22Rv1 (cell line): Measurements from ENCODE around the gene F2R.

Experiments used
- ZFX ChIP-seq: fragments of 450-650 bp; IDR thresholded peaks from 2 replicates; pipeline ENCODE4 v1.6.1; 2017; ENCODE audit warnings: antibody characterized with exemption, borderline replicate concordance
- TF ChIP-seq, protein P1 (sequence below): fragments of 450-650 bp; IDR thresholded peaks from 2 replicates; pipeline ENCODE4 v1.5.1; 2017; ENCODE audit warnings: mild to moderate bottlenecking

DNA sequence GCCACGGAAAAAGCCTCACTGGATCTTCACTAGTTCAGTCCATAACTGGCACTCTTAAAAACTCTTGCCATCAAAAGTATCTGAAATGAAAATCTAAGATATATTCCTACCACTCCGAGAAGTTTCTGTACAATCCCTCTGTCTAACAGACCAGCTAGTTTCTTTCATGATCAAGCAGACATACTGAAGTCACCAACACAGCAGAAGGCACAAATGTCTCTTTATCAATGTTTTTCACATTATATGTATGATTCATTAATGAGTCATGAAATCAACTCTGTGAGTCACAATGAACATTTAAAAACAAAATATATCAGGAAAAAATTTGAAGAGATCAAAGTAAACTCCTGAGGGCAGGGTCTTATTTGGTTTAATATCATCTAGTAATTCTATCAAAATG, 50.8 kb downstream of the F2R start:
- TF ChIP-seq, protein P1, sequence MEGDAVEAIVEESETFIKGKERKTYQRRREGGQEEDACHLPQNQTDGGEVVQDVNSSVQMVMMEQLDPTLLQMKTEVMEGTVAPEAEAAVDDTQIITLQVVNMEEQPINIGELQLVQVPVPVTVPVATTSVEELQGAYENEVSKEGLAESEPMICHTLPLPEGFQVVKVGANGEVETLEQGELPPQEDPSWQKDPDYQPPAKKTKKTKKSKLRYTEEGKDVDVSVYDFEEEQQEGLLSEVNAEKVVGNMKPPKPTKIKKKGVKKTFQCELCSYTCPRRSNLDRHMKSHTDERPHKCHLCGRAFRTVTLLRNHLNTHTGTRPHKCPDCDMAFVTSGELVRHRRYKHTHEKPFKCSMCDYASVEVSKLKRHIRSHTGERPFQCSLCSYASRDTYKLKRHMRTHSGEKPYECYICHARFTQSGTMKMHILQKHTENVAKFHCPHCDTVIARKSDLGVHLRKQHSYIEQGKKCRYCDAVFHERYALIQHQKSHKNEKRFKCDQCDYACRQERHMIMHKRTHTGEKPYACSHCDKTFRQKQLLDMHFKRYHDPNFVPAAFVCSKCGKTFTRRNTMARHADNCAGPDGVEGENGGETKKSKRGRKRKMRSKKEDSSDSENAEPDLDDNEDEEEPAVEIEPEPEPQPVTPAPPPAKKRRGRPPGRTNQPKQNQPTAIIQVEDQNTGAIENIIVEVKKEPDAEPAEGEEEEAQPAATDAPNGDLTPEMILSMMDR = no peak
- TF ChIP-seq ZFX = no peak
